Ovary (tissue), 9 donors: ENCODE results near the gene CENPW. TPM values are rescaled to one million over a fixed set of nuclear protein-coding genes. Genes with fewer than 3 reads are reported as not detected.

Experiments used
- DNase-seq, 5 donors: peaks; one replicate each; pipeline ENCODE4 v3.0.0-alpha.2; 2019 to 2020
- H3K27ac ChIP-seq, 2 donors: fragments of 200-600 bp; one replicate each; pipeline versions ENCODE4 v1.5.1 to v1.8.0; 2019 to 2022
- H3K27me3 ChIP-seq: fragments of 200-600 bp; one replicate; pipeline ENCODE4 v1.8.0; 2022
- H3K36me3 ChIP-seq: fragments of 200-600 bp; sonication (generic); one replicate; pipeline ENCODE4 v1.5.1; 2019
- H3K4me1 ChIP-seq: one replicate; pipeline ENCODE4 v1.8.1; 2013; ENCODE audit warnings: mild to moderate bottlenecking, moderate library complexity; ENCODE audit not compliant: insufficient read depth
- H3K4me3 ChIP-seq: fragments of 200-600 bp; sonication (generic); one replicate; pipeline ENCODE4 v1.5.1; 2017
- H3K9me3 ChIP-seq, 2 donors: fragments of 200-600 bp in 1 of 2; sonication (generic) in 1 of 2; one replicate each; pipeline versions ENCODE4 v1.5.1 to v1.8.1; 2013 to 2019; ENCODE audit warnings: mild to moderate bottlenecking in 1 of 2, moderate library complexity in 1 of 2
- CTCF ChIP-seq, 3 donors: fragments of 450-650 bp in 2 of 3; fragments of 200-600 bp in 1 of 3; IDR thresholded peaks; one replicate each; pipeline versions ENCODE4 v1.5.1 to v1.8.0; 2016 to 2022; ENCODE audit warnings: antibody characterized with exemption in 3 of 3, mild to moderate bottlenecking in 1 of 3
- EP300 ChIP-seq: sonication (generic); formaldehyde crosslinking; IDR thresholded peaks from one replicate; pipeline ENCODE4 v1.6.1; 2017; ENCODE audit warnings: antibody characterized with exemption
- POLR2A ChIP-seq: fragments of 450-650 bp; IDR thresholded peaks from one replicate; pipeline ENCODE4 v1.6.1; 2017; ENCODE audit warnings: antibody characterized with exemption, mild to moderate bottlenecking, moderate library complexity
- WGBS, 3 donors: extraction: QIAGEN DNeasy Blood & Tissue Kit in 1 of 3; methylation state at CpG; one replicate each; pipeline versions ENCODE4 v1.1.5 to v1.1.7; 2013 to 2017; 5-methylcytosine and 5-hydroxymethylcytosine counted together
- intact Hi-C, 4 donors: fragments of 100-400 bp; cut with DNase I; formaldehyde crosslinking; loops; one replicate each; pipeline versions ENCODE4 v1.11.0 to v1.15.1; 2022 to 2023
- polyA plus RNA-seq, 2 donors: library from polyadenylated mRNA; stranded (reverse); fragments of 200-250 nt in 1 of 2; fragments of 350-450 nt in 1 of 2; fragmentation: Illumina TruSeq in 1 of 2; extraction: RNeasy Lipid Tissue Mini Kit (QIAGEN cat#74804) in 1 of 2; gene quantifications; one replicate each; pipeline ENCODE4 v1.2.3, GENCODE V29; 2013 to 2014
- total RNA-seq, 7 donors: library from RNA; depleted of rRNA in 2 of 7; stranded (reverse); fragments of >200 nt in 2 of 7; fragmentation: NEBNext Ultra II Directional in 3 of 7; extraction: Animal tissue kit (Norgen Biotek cat#: 25700) in 3 of 7; gene quantifications; one replicate each; pipeline versions ENCODE4 v1.1.0 to v1.2.4, GENCODE V29; 2016 to 2023
- donor health status: DM: no; HTN: no; CAD: no; lungs with moderate emphysema.
- donor health status: DM: no; HTN: no; CAD: no.
- donor health status: Bipolar disorder and iron deficiency.
- donor health status: DM: yes; HTN: yes; CAD: no.
- donor health status: DM: no; HTN: no; CAD: no.
- donor health status: DM: yes; HTN: yes; CAD: no.

The CENPW gene
- total and polyA plus RNA-seq, 9 donors, result 1.0 to 8.6 (median 2.4) TPM; not detected in 1

DNA sequence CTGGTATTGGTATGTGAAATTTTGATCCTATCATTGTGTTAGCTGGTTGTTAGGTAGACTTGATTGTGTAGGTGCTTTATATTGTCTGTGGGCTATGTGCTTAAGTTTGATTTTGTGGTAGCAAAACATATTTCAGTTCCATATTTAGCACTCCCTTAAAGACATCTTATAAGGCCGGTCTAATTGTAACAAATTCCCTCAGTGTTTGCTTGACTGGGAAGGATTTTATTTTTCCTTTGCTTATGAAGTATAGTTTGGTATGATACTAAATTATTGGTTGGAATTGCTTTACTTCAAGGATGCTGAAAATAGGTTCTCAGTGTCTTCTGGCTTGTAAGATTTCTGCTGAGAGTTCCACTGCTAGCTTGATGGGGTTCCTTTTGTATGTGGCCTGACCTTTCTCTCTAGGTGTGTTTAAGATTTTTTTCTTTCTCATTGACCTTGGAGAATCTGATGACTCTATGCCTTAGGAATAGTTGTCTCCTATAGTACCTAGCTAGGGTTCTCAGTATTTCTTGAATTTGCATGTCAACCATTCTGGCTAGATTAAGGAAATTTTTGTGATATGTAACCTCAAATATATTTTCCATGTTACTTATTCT, 20.1 kb downstream of the CENPW start:
- 98 to 100% (median 98%) methylated on average over 1 of the region's 1 CpG for WGBS, 3 donors
- DNase-seq, result no peak
- no peaks in the 10 kb centered on the region for H3K27me3 ChIP-seq
- intact Hi-C loops, result no loop called here
- no peak overlapping the region for H3K4me3 ChIP-seq
- TF ChIP-seq POLR2A (no peak), EP300 (no peak), CTCF (IDR thresholded peaks at IDR 0.05) (no peak)
- no peaks in the 10 kb centered on the region for H3K36me3 ChIP-seq
- no peaks in the 10 kb centered on the region for H3K9me3 ChIP-seq
- H3K4me1 ChIP-seq, result no peaks in the 10 kb centered on the region
- H3K27ac ChIP-seq, result no peak overlapping the region

- no peaks in the 10 kb centered on the region for H3K36me3 ChIP-seq
Measured at GRCh38 chr6:126361832-126362440, 22.0 kb downstream of the CENPW start.

GRCh38 chr6:126367849-126368248, 27.9 kb downstream of the CENPW start:
- Histone ChIP-seq H3K27me3 (no peaks in the 10 kb centered on the region), H3K9me3 (no peaks in the 10 kb centered on the region), H3K4me3 (no peak overlapping the region), H3K4me1 (no peaks in the 10 kb centered on the region), H3K27ac (no peak overlapping the region), H3K36me3 (no peaks in the 10 kb centered on the region)
- WGBS, 3 donors, result 96 to 98% (median 97%) methylated on average over 4 of the region's 4 CpGs
- DNase-seq, result no peak
- TF ChIP-seq EP300 (no peak), POLR2A (no peak), CTCF (IDR thresholded peaks at IDR 0.05) (no peak)
- intact Hi-C loops, result no loop called here

More at GRCh38 chr6:126361832-126362440, 22.0 kb downstream of the CENPW start:
- 92 to 93% (median 93%) methylated on average over 3 of the region's 3 CpGs for WGBS, 3 donors
- Histone ChIP-seq H3K27me3 (no peaks in the 10 kb centered on the region), H3K27ac (no peak overlapping the region), H3K4me3 (no peak overlapping the region), H3K9me3 (no peaks in the 10 kb centered on the region), H3K4me1 (no peaks in the 10 kb centered on the region)
- intact Hi-C loops, result no loop called here
- no peak for TF ChIP-seq EP300
- no peak for TF ChIP-seq CTCF (IDR thresholded peaks at IDR 0.05)
- TF ChIP-seq POLR2A, result no peak
- no peak for DNase-seq

GRCh38 chr6:126372626-126373025, 32.7 kb downstream of the CENPW start:
- TF ChIP-seq EP300, result no peak
- no peak for TF ChIP-seq POLR2A
- TF ChIP-seq CTCF (IDR thresholded peaks at IDR 0.05), result no peak
- DNase-seq, result no peak
- no peaks in the 10 kb centered on the region for H3K27me3 ChIP-seq
- H3K9me3 ChIP-seq, result no peaks in the 10 kb centered on the region
- H3K36me3 ChIP-seq, result no peaks in the 10 kb centered on the region
- H3K4me3 ChIP-seq, result no peak overlapping the region
- H3K27ac ChIP-seq, result no peak overlapping the region
- no peaks in the 10 kb centered on the region for H3K4me1 ChIP-seq
- intact Hi-C loops, result no loop called here
- 92 to 99% (median 97%) methylated on average over 2 of the region's 2 CpGs for WGBS, 3 donors
